ENCODE measurements around the gene CDC42BPA.

GRCh38 chr1:227094249-227094966 lies 223.9 kb downstream of the CDC42BPA start:
- TF ChIP-seq REST (IDR thresholded peaks at IDR 0.05; ENCODE audit: insufficient read depth in 1 of 2, low read depth in 2 of 2, low read length in 2 of 2) (no peak), POLR2AphosphoS5 (IDR thresholded peaks at IDR 0.05; ENCODE audit: low read depth, low read length) (no peak), SIN3A (IDR thresholded peaks at IDR 0.05; ENCODE audit: borderline replicate concordance, insufficient read depth, low read length) (no peak), TAF1 (IDR thresholded peaks at IDR 0.05; ENCODE audit: borderline replicate concordance, insufficient read depth, low read length) (no peak), FOXP2 (optimal IDR thresholded peaks at IDR 0.05; ENCODE audit: borderline replicate concordance, extremely low read depth, extremely low read length, insufficient read depth) (no peak)
